Natural killer cell (primary cell): Measurements from ENCODE around the gene UPK3A. TPM values are rescaled to one million over a fixed set of nuclear protein-coding genes. Genes with fewer than 3 reads are reported as not detected.

Experiments used
- ATAC-seq, 3 donors: fragments of 150-1000 bp in 2 of 3; fragments of 200-7000 bp in 1 of 3; cut with Tn5 transposase; 1 replicate in 1 of 3; 2 replicates in 2 of 3; pipeline ENCODE4 v1.10.0; 2021; ENCODE audit warnings: mild to moderate bottlenecking in 2 of 3, moderate library complexity in 2 of 3
- DNase-seq, 2 donors: peaks; one replicate each; pipeline versions ENCODE4 v3.0.0 to v3.0.0-alpha.2; 2013 to 2021; ENCODE audit warnings: mixed read lengths in 1 of 2
- H3K27ac ChIP-seq: one replicate; pipeline ENCODE4 v1.5.1; 2013; ENCODE audit warnings: mild to moderate bottlenecking, low read length
- H3K27me3 ChIP-seq: one replicate; pipeline ENCODE4 v1.6.1; 2013; ENCODE audit warnings: low read length; ENCODE audit not compliant: control insufficient read depth, insufficient read depth
- H3K36me3 ChIP-seq: one replicate; pipeline ENCODE4 v1.6.1; 2013; ENCODE audit warnings: low read length; ENCODE audit not compliant: control insufficient read depth, insufficient read depth
- H3K4me1 ChIP-seq: one replicate; pipeline ENCODE4 v1.6.1; 2013; ENCODE audit warnings: low read length; ENCODE audit not compliant: control insufficient read depth, insufficient read depth
- H3K4me3 ChIP-seq: one replicate; pipeline ENCODE4 v1.5.1; 2013; ENCODE audit warnings: low read length
- H3K9me3 ChIP-seq: one replicate; pipeline ENCODE4 v1.6.1; 2013; ENCODE audit warnings: low read length; ENCODE audit not compliant: control insufficient read depth, insufficient read depth
- H3K27ac Mint-ChIP-seq, 2 donors: one replicate each; pipeline ENCODE4 v1.8.0; 2022; ENCODE audit warnings: mild to moderate bottlenecking in 2 of 2, mixed read lengths in 2 of 2, moderate library complexity in 1 of 2
- H3K27me3 Mint-ChIP-seq, 2 donors: one replicate each; pipeline ENCODE4 v1.8.0; 2022; ENCODE audit warnings: low read depth in 2 of 2, mixed read lengths in 2 of 2
- H3K36me3 Mint-ChIP-seq: one replicate; pipeline ENCODE4 v1.8.0; 2022; ENCODE audit warnings: mixed read lengths
- H3K4me1 Mint-ChIP-seq, 2 donors: one replicate each; pipeline ENCODE4 v1.8.0; 2022; ENCODE audit warnings: mixed read lengths in 2 of 2
- H3K4me3 Mint-ChIP-seq: one replicate; pipeline ENCODE4 v1.8.0; 2022; ENCODE audit warnings: mild to moderate bottlenecking, moderate library complexity, mixed read lengths
- H3K9me3 Mint-ChIP-seq, 2 donors: one replicate each; pipeline ENCODE4 v1.8.0; 2022; ENCODE audit warnings: mixed read lengths in 2 of 2
- CTCF ChIP-seq: fragments of 200-600 bp; IDR thresholded peaks from one replicate; pipeline ENCODE4 v1.8.0; 2022; ENCODE audit warnings: antibody characterized with exemption
- WGBS: methylation state at CpG from one replicate; pipeline ENCODE4 v1.1.7; 2013; ENCODE audit warnings: missing lambda C conversion rate; ENCODE audit not compliant: insufficient coverage; 5-methylcytosine and 5-hydroxymethylcytosine counted together
- intact Hi-C: fragments of 100-400 bp; cut with micrococcal nuclease; formaldehyde crosslinking; loops from one replicate; pipeline ENCODE4 v1.14.2; 2022
- total RNA-seq, 4 donors: library from RNA; stranded (reverse); fragments of 120-200 nt in 1 of 4; gene quantifications; one replicate each; pipeline versions ENCODE4 v1.2.3 to v1.2.4, GENCODE V29; 2013 to 2022

Gene UPK3A
- total RNA-seq, 3 donors from 2014 or later (not counting 1 experiment from before 2014, with no cell fraction given): 0.49 TPM; not detected in 2

- Mint-ChIP-seq H3K4me1 (peaks cover 18 to 20% of the 10 kb centered on the region in 2 donors), H3K27ac (no peak overlapping the region), H3K27me3 (peaks cover 0 to 2% of the 10 kb centered on the region in 2 donors), H3K36me3 (no peaks in the 10 kb centered on the region), H3K4me3 (no peak overlapping the region), H3K9me3 (no peaks in the 10 kb centered on the region)
- no peak for ATAC-seq
- no peaks in the 10 kb centered on the region for H3K27me3 ChIP-seq
- WGBS: 96% methylated on average over 9 of the region's 9 CpGs
- TF ChIP-seq CTCF: no peak
- no peak overlapping the region for H3K27ac ChIP-seq
- H3K36me3 ChIP-seq: no peaks in the 10 kb centered on the region
- intact Hi-C loops: no loop called here
- peaks cover 25% of the 10 kb centered on the region for H3K4me1 ChIP-seq
- H3K4me3 ChIP-seq: no peak overlapping the region
- DNase-seq: no peak
- no peaks in the 10 kb centered on the region for H3K9me3 ChIP-seq
Observed at GRCh38 chr22:45306139-45306538, 21.4 kb downstream of the UPK3A start.

- H3K27me3 Mint-ChIP-seq: no peaks in the 10 kb centered on the region
- peak overlapping the region; percentile 86 for H3K4me3 Mint-ChIP-seq
- no peak overlapping the region for H3K27ac ChIP-seq
- no peak overlapping the region for H3K4me3 ChIP-seq
- no peaks in the 10 kb centered on the region for H3K9me3 ChIP-seq
- WGBS: 93% methylated on average over 5 of the region's 6 CpGs
- no peaks in the 10 kb centered on the region for H3K36me3 Mint-ChIP-seq
- H3K27ac Mint-ChIP-seq: peak overlapping the region; percentile 82 to 89
- intact Hi-C loops: loop anchor here (2.0 kb wide), 1 partner anchor 40 kb away; no protein-coding TSS in a partner anchor
- no peak for DNase-seq
- no peaks in the 10 kb centered on the region for H3K27me3 ChIP-seq
- H3K4me1 ChIP-seq: peaks cover 28% of the 10 kb centered on the region
- H3K36me3 ChIP-seq: no peaks in the 10 kb centered on the region
- ATAC-seq: no peak
- H3K4me1 Mint-ChIP-seq: peaks cover 23 to 28% of the 10 kb centered on the region in 2 donors
- no peaks in the 10 kb centered on the region for H3K9me3 Mint-ChIP-seq
- TF ChIP-seq CTCF: no peak
Observed at GRCh38 chr22:45308391-45308956, 23.7 kb downstream of the UPK3A start.

- DNase-seq: peak in 1 of 2 donors; percentile 55
- H3K9me3 Mint-ChIP-seq: no peaks in the 10 kb centered on the region
- intact Hi-C loops: loop anchor here (1.0 to 2.0 kb wide), 2 partner anchors 9 to 40 kb away; no protein-coding TSS in a partner anchor
- H3K9me3 ChIP-seq: no peaks in the 10 kb centered on the region
- H3K4me1 Mint-ChIP-seq: peaks cover 23 to 28% of the 10 kb centered on the region in 2 donors
- peaks cover 28% of the 10 kb centered on the region for H3K4me1 ChIP-seq
- no peaks in the 10 kb centered on the region for H3K36me3 Mint-ChIP-seq
- H3K27me3 ChIP-seq: no peaks in the 10 kb centered on the region
- TF ChIP-seq CTCF: no peak
- ATAC-seq: no peak
- H3K4me3 ChIP-seq: peak overlapping the region; percentile 53
- no peaks in the 10 kb centered on the region for H3K36me3 ChIP-seq
- peak overlapping the region; percentile 82 to 89 for H3K27ac Mint-ChIP-seq
- peak overlapping the region; percentile 86 for H3K4me3 Mint-ChIP-seq
- no peaks in the 10 kb centered on the region for H3K27me3 Mint-ChIP-seq
- H3K27ac ChIP-seq: peak overlapping the region; percentile 73
- 56% methylated on average over 25 of the region's 25 CpGs for WGBS
Observed at GRCh38 chr22:45308957-45309421, 24.2 kb downstream of the UPK3A start.
